Prostate gland (tissue), 2 donors: Measurements from ENCODE around the gene UBE2R2.
"Not testable (repeated sequence)": the region's sequence is repeated elsewhere in the genome, so short reads cannot be mapped to it uniquely, and the experiment has no call there.

Experiments
- CTCF ChIP-seq, 4 experiments: fragments of 200-600 bp in 2 of 4; fragments of 450-650 bp in 2 of 4; sonication (generic) in 2 of 4; IDR thresholded peaks; 1 replicate in 3 of 4; 2 replicates in 1 of 4; pipeline ENCODE4 v1.5.1; 2016 to 2019; ENCODE audit warnings: antibody characterized with exemption in 4 of 4, mild to moderate bottlenecking in 2 of 4, moderate library complexity in 2 of 4
- POLR2A ChIP-seq: fragments of 450-650 bp; IDR thresholded peaks from one replicate; pipeline ENCODE4 v1.6.1; 2016; ENCODE audit warnings: antibody characterized with exemption, mild to moderate bottlenecking
- POLR2AphosphoS5 ChIP-seq: sonication (generic); formaldehyde crosslinking; IDR thresholded peaks from one replicate; pipeline ENCODE4 v1.6.1; 2017; ENCODE audit warnings: antibody characterized with exemption

- not testable (repeated sequence) for TF ChIP-seq CTCF (IDR thresholded peaks at IDR 0.05); POLR2A; POLR2AphosphoS5
These were observed 12.8 kb downstream of the UBE2R2 start for GRCh38 chr9:33829641-33830230.
